ENCODE measurements around the gene TNFAIP3. TPM values are rescaled to one million over a fixed set of nuclear protein-coding genes. Genes with fewer than 3 reads are reported as not detected.

The TNFAIP3 gene
- total and polyA plus RNA-seq, 2 of the 8 experiments (the other 6 are each of a cell fraction or from before 2014, with no cell fraction given), result 1.6 to 2.0 TPM

DNA sequence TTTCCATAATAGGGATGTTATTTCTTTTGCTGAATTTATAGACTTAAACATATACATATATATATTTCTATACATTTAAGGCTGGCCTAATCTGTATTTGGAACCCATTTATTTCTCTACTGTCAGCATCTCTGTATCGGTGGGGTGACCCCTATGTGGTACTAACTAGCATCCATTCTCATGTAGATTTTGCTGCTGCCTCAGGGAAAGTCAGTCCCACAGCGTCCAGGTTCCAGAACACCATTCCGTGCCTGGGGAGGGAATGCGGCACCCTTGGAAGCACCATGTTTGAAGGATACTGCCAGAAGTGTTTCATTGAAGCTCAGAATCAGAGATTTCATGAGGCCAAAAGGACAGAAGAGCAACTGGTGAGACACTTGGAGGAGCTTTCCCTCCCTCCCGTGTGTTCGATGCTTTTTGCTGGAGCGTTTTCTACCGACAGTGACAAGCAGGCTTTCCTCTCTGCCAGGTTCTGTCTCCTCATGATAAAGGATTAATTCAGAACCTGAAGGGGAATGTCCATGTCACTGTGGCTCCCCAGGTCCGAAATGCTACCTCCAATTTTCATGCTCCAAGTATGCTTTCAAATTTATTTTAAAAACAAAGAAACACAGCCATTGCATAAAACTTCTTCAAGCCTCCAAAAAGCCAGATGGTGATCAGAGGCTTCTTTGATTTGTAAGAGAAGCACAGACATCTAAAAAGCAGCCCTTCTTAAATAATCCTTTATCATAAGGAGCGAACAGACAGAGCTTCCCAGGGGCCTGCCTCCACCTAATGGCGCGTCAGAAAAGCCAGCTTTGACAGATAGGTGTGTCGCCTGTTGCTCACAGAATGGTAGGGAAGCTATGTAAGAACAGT lies 13.1 kb downstream of the TNFAIP3 start:
- CTCF ChIA-PET (ENCODE audit: partially characterized antibody), result interaction anchor here (0.9 to 4.8 kb wide), 11 partner anchors 10 to 181 kb away, joined by 3 to 52 read pairs (median 5); partner anchors contain the start of gene TNFAIP3
- Histone ChIP-seq H4K5ac (ENCODE audit: insufficient read length, low read depth, low read length) (no peak overlapping the region), H3K4ac (replicated peaks; ENCODE audit: insufficient read length, low read depth, low read length) (no peak overlapping the region), H3K4me1 (replicated peaks in 1 of 4; ENCODE audit: control insufficient read depth in 3 of 4, insufficient read depth in 4 of 4, low read length in 3 of 4) (peaks cover 0 to 11% (median 5%) of the 10 kb centered on the region in 4 experiments; a peak in 4 of 7 replicates), H3K9ac (replicated peaks in 1 of 4; ENCODE audit: extremely low read depth in 1 of 4, low read depth in 3 of 4, low read length in 3 of 4) (no peak overlapping the region), H3K79me1 (ENCODE audit: low read depth, low read length) (no peaks in the 10 kb centered on the region), H4K8ac (ENCODE audit: extremely low read depth, insufficient read depth, low read length) (no peak overlapping the region), H3K14ac (ENCODE audit: insufficient read length) (no peak overlapping the region), H3K18ac (ENCODE audit: extremely low read depth, low read length) (no peak overlapping the region), H3K4me3 (ENCODE audit: extremely low read depth in 1 of 4, insufficient read depth in 2 of 4, low read depth in 3 of 4, low read length in 4 of 4) (no peak overlapping the region), H3K9me3 (ENCODE audit: insufficient read depth in 2 of 2, low read depth in 1 of 2, low read length in 1 of 2) (no peaks in the 10 kb centered on the region), H2AK5ac (ENCODE audit: low read depth, low read length) (no peak overlapping the region), H3K23me2 (ENCODE audit: low read depth, low read length) (no peaks in the 10 kb centered on the region), H2BK20ac (ENCODE audit: low read length) (no peak overlapping the region), H2BK15ac (ENCODE audit: low read length) (no peak overlapping the region), H2BK12ac (ENCODE audit: low read depth, low read length) (no peak overlapping the region), H3K27ac (ENCODE audit: low read depth, low read length) (no peak overlapping the region), H3K79me2 (ENCODE audit: control insufficient read depth in 1 of 2, insufficient read depth in 2 of 2, low read length in 2 of 2) (no peaks in the 10 kb centered on the region), H2BK5ac (ENCODE audit: low read depth, low read length) (no peak overlapping the region), H4K20me1 (replicated peaks in 1 of 2; ENCODE audit: control insufficient read depth in 1 of 2, insufficient read depth in 2 of 2, low read length in 2 of 2) (no peaks in the 10 kb centered on the region), H3K56ac (replicated peaks; ENCODE audit: insufficient read length, low read depth, low read length) (no peak overlapping the region), H4K91ac (replicated peaks; ENCODE audit: insufficient read length, low read length) (no peak overlapping the region), H2AFZ (ENCODE audit: low read length) (no peak overlapping the region), H3K27me3 (replicated peaks in 1 of 4; ENCODE audit: control insufficient read depth in 3 of 4, extremely low read depth in 1 of 4, insufficient read depth in 3 of 4, low read length in 3 of 4) (no peaks in the 10 kb centered on the region), H3K36me3 (ENCODE audit: control insufficient read depth in 2 of 4, insufficient read depth in 4 of 4, low read length in 3 of 4) (peaks cover 4 to 14% (median 6%) of the 10 kb centered on the region in 4 experiments; a peak in 5 of 8 replicates), H3K4me2 (ENCODE audit: insufficient read depth in 1 of 2, low read depth in 2 of 2, low read length in 2 of 2) (no peak overlapping the region; a peak in 1 of 4 replicates), H3K23ac (ENCODE audit: insufficient read length) (no peak overlapping the region), H2BK120ac (replicated peaks; ENCODE audit: low read depth, low read length) (no peak overlapping the region)
- DNase-seq (ENCODE audit: low read depth in 1 of 2, low spot score in 2 of 2) (no peak), FAIRE-seq (no peak)
- POLR2A ChIA-PET (ENCODE audit: partially characterized antibody), result interaction anchor here (1.4 kb wide), 1 partner anchor 12 kb away, joined by 3 read pairs; no protein-coding TSS in a partner anchor
- 69% methylated on average over 13 of the region's 13 CpGs; no CpG with 5 or more reads in 1 of the 2 experiments for WGBS, 2 experiments (ENCODE audit: extremely low coverage in 1 of 2, insufficient coverage in 1 of 2, insufficient read length in 1 of 2, insufficient replicate concordance in 2 of 2, low coverage in 1 of 2, low lambda C conversion rate in 2 of 2, missing lambda C conversion rate in 1 of 2)
- TF ChIP-seq, protein P1, sequence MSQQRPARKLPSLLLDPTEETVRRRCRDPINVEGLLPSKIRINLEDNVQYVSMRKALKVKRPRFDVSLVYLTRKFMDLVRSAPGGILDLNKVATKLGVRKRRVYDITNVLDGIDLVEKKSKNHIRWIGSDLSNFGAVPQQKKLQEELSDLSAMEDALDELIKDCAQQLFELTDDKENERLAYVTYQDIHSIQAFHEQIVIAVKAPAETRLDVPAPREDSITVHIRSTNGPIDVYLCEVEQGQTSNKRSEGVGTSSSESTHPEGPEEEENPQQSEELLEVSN (IDR thresholded peaks at IDR 0.05), result no peak
- no peak for TF ChIP-seq SAP30 (IDR thresholded peaks at IDR 0.05; ENCODE audit: insufficient read depth, insufficient replicate concordance, low read length)
- no peak for TF ChIP-seq HDAC2 (IDR thresholded peaks at IDR 0.05; ENCODE audit: borderline replicate concordance in 1 of 2, low read depth in 2 of 2, low read length in 2 of 2)
- no peak for TF ChIP-seq YY1 (IDR thresholded peaks at IDR 0.05; ENCODE audit: low read depth, low read length)
- no peak for TF ChIP-seq ASH2L (IDR thresholded peaks at IDR 0.05; ENCODE audit: low read length)
- TF ChIP-seq CHD2 (IDR thresholded peaks at IDR 0.05; ENCODE audit: low read length), result no peak
- no peak for TF ChIP-seq RNF2 (IDR thresholded peaks at IDR 0.05; ENCODE audit: borderline replicate concordance, low read depth, low read length, missing control alignments, poor library complexity, severe bottlenecking)
- no peak for TF ChIP-seq SIX5 (IDR thresholded peaks at IDR 0.05; ENCODE audit: low read depth, low read length)
- no peak for TF ChIP-seq KDM1A (IDR thresholded peaks at IDR 0.05; ENCODE audit: borderline replicate concordance, low read length)
- no peak for TF ChIP-seq GTF2F1 (IDR thresholded peaks at IDR 0.05; ENCODE audit: borderline replicate concordance, low read depth, low read length)
- no peak for TF ChIP-seq POLR2A (IDR thresholded peaks at IDR 0.05; ENCODE audit: control extremely low read depth in 1 of 2, low read depth in 2 of 2, low read length in 2 of 2)
